ENCODE data around the gene LGALSL.

The LGALSL gene

GRCh38 chr2:64498438-64498837 lies 44.5 kb downstream of the LGALSL start:
- DNase-seq (ENCODE audit: low read depth): no peak
- no peak overlapping the region for H3K4me3 ChIP-seq (ENCODE audit: control insufficient read depth, low read depth, low read length)
- TF ChIP-seq CTCF (IDR thresholded peaks at IDR 0.05; ENCODE audit: control insufficient read depth, insufficient read depth, low read depth, low read length, missing control alignments): no peak

- DNase-seq (ENCODE audit: low read depth): no peak
- TF ChIP-seq CTCF (IDR thresholded peaks at IDR 0.05; ENCODE audit: control insufficient read depth, insufficient read depth, low read depth, low read length, missing control alignments): no peak
- no peak overlapping the region for H3K4me3 ChIP-seq (ENCODE audit: control insufficient read depth, low read depth, low read length)
Observed at GRCh38 chr2:64500549-64500948, 46.6 kb downstream of the LGALSL start.

- DNase-seq (ENCODE audit: low read depth): no peak
- no peak overlapping the region for H3K4me3 ChIP-seq (ENCODE audit: control insufficient read depth, low read depth, low read length)
- no peak for TF ChIP-seq CTCF (IDR thresholded peaks at IDR 0.05; ENCODE audit: control insufficient read depth, insufficient read depth, low read depth, low read length, missing control alignments)
Observed at GRCh38 chr2:64501946-64502345, 48.0 kb downstream of the LGALSL start.

GRCh38 chr2:64502860-64503259 lies 48.9 kb downstream of the LGALSL start:
- no peak for DNase-seq (ENCODE audit: low read depth)
- H3K4me3 ChIP-seq (ENCODE audit: control insufficient read depth, low read depth, low read length): no peak overlapping the region
- no peak for TF ChIP-seq CTCF (IDR thresholded peaks at IDR 0.05; ENCODE audit: control insufficient read depth, insufficient read depth, low read depth, low read length, missing control alignments)

GRCh38 chr2:64504774-64505720 lies 51.1 kb downstream of the LGALSL start:
- H3K4me3 ChIP-seq (ENCODE audit: control insufficient read depth, low read depth, low read length): no peak overlapping the region
- no peak for TF ChIP-seq CTCF (IDR thresholded peaks at IDR 0.05; ENCODE audit: control insufficient read depth, insufficient read depth, low read depth, low read length, missing control alignments)

GRCh38 chr2:64506686-64507085 lies 52.7 kb downstream of the LGALSL start:
- H3K4me3 ChIP-seq (ENCODE audit: control insufficient read depth, low read depth, low read length): no peak overlapping the region
- no peak for TF ChIP-seq CTCF (IDR thresholded peaks at IDR 0.05; ENCODE audit: control insufficient read depth, insufficient read depth, low read depth, low read length, missing control alignments)
- no peak for DNase-seq (ENCODE audit: low read depth)

More at GRCh38 chr2:64504774-64505720, 51.1 kb downstream of the LGALSL start:
- no peak for DNase-seq (ENCODE audit: low read depth)

Data from AG09309 (cell line).